MM.1S (cell line): Measurements from ENCODE around the gene TBKBP1.

ENCODE experiments used
- EZH2 ChIP-seq: fragments of 300-600 bp; sonication (generic); optimal IDR thresholded peaks from 2 replicates; pipeline ENCODE3; 2017; ENCODE audit warnings: low read depth, mild to moderate bottlenecking, antibody characterized with exemption, low read length, mixed read lengths
- EZH2phosphoT487 ChIP-seq: fragments of 300-600 bp; sonication (generic); IDR thresholded peaks from 2 replicates; pipeline ENCODE4 v1.6.1; 2018; ENCODE audit warnings: antibody characterized with exemption, low read length
- TF ChIP-seq, protein P1 (sequence below): fragments of 300-600 bp; sonication (generic); IDR thresholded peaks from 2 replicates; pipeline ENCODE4 v1.5.1; 2016; ENCODE audit warnings: antibody characterized with exemption, low read length, mixed read lengths

DNA sequence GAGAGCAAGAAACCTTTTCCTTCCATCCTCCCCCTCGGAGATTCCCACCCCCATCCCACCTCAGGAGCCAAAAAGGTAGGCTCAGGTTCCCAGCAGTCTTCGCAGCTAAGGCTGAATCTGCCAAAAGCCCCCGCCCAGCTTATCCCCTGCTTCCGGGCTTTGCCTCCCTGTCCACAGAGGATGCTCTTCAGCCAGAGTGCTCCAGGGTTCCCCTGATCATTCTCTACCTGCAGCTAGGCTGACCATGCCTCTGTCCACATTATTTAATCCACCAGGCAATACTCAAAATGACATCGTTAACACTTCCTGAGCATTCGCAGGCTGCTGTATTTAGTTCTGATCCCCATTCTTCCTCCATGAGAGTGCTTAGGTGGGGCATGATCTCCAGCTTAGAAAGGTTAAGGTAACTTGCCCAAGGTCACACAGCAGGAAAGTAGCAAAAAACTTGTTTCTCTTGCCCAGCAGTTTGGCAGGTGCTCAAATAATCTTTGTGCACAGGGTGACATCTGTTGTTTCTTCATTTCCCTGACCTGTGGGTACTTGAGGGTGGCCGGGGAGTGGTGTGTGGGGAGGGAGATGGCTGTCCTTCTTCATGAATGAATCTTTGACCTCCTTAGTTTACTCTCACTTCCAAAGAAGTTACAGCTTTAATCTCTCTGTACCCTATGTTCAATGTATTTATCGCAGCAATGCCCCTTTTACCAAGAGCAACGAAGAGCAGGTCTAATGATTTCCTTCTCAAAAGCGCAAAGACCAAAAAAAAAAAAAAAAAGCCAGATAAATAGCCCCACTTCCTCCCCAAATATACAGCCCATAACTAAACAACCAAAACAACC lies 848 bp upstream of the TBKBP1 start:
- TF ChIP-seq, protein P1, sequence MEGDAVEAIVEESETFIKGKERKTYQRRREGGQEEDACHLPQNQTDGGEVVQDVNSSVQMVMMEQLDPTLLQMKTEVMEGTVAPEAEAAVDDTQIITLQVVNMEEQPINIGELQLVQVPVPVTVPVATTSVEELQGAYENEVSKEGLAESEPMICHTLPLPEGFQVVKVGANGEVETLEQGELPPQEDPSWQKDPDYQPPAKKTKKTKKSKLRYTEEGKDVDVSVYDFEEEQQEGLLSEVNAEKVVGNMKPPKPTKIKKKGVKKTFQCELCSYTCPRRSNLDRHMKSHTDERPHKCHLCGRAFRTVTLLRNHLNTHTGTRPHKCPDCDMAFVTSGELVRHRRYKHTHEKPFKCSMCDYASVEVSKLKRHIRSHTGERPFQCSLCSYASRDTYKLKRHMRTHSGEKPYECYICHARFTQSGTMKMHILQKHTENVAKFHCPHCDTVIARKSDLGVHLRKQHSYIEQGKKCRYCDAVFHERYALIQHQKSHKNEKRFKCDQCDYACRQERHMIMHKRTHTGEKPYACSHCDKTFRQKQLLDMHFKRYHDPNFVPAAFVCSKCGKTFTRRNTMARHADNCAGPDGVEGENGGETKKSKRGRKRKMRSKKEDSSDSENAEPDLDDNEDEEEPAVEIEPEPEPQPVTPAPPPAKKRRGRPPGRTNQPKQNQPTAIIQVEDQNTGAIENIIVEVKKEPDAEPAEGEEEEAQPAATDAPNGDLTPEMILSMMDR = no peak
- no peak for TF ChIP-seq EZH2phosphoT487
- no peak for TF ChIP-seq EZH2
